Heart left ventricle (tissue), 13 donors: ENCODE results near the gene NFKB1.

Experiments used
- POLR2A ChIP-seq, 2 donors: fragments of 450-650 bp; IDR thresholded peaks; one replicate each; pipeline ENCODE4 v1.6.1; 2017; ENCODE audit warnings: antibody characterized with exemption in 2 of 2, mild to moderate bottlenecking in 2 of 2, moderate library complexity in 2 of 2
- TF ChIP-seq, protein P1 (sequence below), 12 donors: fragments of 200-600 bp; sonication (generic) in 4 of 12; IDR thresholded peaks; one replicate each; pipeline versions ENCODE4 v1.5.0 to v1.8.0; 2018 to 2022; ENCODE audit warnings: antibody characterized with exemption in 12 of 12, mild to moderate bottlenecking in 5 of 12
- donor health status: ischemic (EF 13 %, LVEDD 7.1; RV severe dilation, severe dysfunction).
- donor health status: DM: no; HTN: yes; CAD: no.
- donor health status: DM: no; HTN: no; CAD: no.
- donor health status: ischemic (EF 25% LVEDD 6.9; RV normal size, moderate dysfunction).
- donor health status: ischemic (EF 25% LVEDD 5.7; RV mildly dilated, moderate dysfunction).
- donor health status: ischemic (EF 35%, LVEDD 5.7; RV mildly dilated, moderate dysfunction).
- donor health status: nonischemic (EF 11% LVEDD 7.7; RV severe dilation, severe dysfunction).
- donor health status: DM: yes; HTN: yes; CAD: no.
- donor health status: PGD.
- donor health status: ischemic (EF 29% LVEDD 5.4; RV normal size, mild dysfunction).
- donor health status: nonischemic (EF 23%, LVEDD 6.1; RV moderate dilation, normal function).

DNA sequence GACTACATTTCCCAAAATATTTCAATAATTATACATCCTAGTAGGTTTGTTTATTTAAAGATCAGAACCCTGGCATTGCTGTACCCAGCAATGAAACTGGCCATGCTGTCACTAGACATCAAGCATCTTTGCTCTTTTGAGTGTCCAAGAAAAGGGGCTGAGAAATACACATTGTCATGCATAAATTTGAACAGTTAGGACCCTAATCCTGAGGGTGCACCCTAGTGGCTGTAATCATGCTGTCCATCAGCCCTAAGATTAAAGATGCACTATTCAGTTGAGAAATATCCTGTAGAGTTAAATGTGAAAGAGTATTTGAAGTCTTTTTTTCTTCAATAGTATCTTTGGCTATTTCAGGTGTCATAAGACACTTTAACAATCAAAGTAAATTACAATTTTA, 108.8 kb downstream of the NFKB1 start:
- no peak for TF ChIP-seq POLR2A (IDR thresholded peaks at IDR 0.05)
- TF ChIP-seq, protein P1, sequence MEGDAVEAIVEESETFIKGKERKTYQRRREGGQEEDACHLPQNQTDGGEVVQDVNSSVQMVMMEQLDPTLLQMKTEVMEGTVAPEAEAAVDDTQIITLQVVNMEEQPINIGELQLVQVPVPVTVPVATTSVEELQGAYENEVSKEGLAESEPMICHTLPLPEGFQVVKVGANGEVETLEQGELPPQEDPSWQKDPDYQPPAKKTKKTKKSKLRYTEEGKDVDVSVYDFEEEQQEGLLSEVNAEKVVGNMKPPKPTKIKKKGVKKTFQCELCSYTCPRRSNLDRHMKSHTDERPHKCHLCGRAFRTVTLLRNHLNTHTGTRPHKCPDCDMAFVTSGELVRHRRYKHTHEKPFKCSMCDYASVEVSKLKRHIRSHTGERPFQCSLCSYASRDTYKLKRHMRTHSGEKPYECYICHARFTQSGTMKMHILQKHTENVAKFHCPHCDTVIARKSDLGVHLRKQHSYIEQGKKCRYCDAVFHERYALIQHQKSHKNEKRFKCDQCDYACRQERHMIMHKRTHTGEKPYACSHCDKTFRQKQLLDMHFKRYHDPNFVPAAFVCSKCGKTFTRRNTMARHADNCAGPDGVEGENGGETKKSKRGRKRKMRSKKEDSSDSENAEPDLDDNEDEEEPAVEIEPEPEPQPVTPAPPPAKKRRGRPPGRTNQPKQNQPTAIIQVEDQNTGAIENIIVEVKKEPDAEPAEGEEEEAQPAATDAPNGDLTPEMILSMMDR (IDR thresholded peaks at IDR 0.05): peak in 4 of 12 donors; percentile 15 to 25 (median 16)
